Measurements from ENCODE around the gene ZNF581.

ZNF581 gene

DNA sequence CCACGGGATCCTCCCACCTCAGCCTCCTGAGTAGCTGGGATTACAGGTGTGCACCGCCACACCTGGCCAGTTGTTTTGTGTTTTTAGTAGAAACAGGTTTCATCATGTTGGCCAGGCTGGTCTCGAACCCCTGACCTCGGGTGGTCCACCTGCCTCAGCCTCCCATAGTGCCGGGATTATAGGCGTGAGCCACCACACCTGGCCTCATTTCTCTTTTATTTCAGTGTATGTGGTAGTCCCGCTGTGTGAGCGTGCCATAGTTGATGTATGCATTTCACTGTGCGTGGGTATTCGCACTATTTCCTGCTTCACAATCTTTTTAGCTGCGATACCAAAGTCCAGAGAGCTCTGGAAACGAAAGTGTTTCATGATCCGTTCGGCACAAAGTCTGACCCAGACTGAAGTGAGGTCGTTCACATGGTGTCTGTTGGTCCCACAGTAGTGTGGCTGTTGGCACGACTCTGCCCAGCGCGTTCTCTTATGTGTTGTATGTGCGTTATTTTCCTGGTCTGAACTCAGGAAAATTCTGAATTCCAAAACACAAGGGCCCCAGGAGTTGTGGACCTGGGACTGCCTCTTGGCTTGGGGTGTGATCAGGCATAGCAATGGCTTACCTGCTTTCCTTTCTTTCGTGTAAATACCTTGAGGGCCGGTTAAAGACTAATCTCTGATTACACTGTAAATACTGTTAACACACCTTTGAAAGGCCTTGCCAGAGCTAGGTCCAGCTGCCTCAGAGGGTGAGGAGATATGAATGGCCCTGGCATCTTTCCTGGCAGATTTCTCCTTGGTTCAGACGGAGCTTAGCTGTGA is 40.2 kb downstream of the ZNF581 start:
- Histone ChIP-seq H3K4me2 (no peak overlapping the region), H3K4me1 (peaks cover 46% of the 10 kb centered on the region), H4K20me1 (peaks cover 100% of the 10 kb centered on the region), H3K9ac (no peak overlapping the region), H3K4me3 (no peak overlapping the region), H3K27me3 (no peaks in the 10 kb centered on the region), H3K27ac (no peak overlapping the region), H3K9me3 (no peaks in the 10 kb centered on the region), H3K36me3 (peaks cover 98% of the 10 kb centered on the region)
- no peak for TF ChIP-seq Cebpa-rat (IDR thresholded peaks at IDR 0.05)

DNA sequence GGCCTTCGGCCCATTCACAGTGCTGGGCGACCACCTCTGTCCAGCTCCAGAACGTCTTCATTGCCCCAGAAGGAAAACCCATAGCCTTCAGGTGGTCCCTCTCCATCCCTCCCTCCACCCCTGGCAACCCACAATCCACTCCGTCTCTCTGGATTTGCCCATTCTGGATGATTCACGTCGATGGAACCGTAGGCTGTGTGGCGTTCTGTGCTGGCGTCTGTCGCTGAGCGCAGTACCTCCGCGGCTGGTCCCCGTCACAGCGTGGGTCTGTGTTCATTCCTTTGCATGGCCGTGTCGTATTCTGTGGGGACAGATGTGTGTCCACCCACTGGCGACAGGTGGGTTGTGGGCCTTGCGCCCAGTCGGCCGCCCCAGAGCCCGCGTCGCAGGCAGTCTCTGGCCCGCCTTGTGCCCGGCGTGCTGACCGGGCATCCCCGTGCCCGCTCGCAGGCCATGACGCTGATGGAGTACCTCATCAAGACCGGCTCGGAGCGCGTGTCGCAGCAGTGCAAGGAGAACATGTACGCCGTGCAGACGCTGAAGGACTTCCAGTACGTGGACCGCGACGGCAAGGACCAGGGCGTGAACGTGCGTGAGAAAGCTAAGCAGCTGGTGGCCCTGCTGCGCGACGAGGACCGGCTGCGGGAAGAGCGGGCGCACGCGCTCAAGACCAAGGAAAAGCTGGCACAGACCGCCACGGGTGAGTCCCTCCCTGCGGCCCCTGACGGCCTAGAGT is 41.7 kb downstream of the ZNF581 start:
- Histone ChIP-seq H3K9ac (no peak overlapping the region), H3K4me3 (no peak overlapping the region), H3K27me3 (no peaks in the 10 kb centered on the region), H3K4me1 (peaks cover 46% of the 10 kb centered on the region), H3K36me3 (peaks cover 98% of the 10 kb centered on the region), H3K9me3 (no peaks in the 10 kb centered on the region), H3K4me2 (no peak overlapping the region), H4K20me1 (peaks cover 100% of the 10 kb centered on the region), H3K27ac (no peak overlapping the region)
- TF ChIP-seq Cebpa-rat (IDR thresholded peaks at IDR 0.05), result no peak

DNA sequence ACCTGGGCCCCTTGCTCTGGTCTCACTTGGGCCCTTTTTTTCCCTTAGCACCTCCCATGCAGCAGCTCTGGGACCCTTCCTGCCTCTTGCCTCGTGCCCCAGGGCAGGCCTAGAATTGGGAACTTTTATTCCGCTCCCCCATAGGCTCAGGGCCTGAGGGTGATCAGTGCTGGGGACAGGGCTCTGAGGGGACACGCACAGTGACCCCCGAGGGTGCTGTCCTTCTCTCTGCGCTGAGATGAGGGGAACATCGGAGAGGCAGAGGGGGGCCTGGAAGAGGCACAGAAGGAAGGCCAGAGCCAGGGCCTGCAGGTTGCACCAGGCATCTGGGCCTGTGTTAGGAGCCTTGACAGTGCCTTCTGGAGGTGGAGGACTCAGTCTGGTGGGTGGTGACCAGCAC is 42.3 kb downstream of the ZNF581 start:
- Histone ChIP-seq H3K36me3 (peaks cover 98% of the 10 kb centered on the region), H3K4me2 (no peak overlapping the region), H3K27ac (no peak overlapping the region), H3K27me3 (no peaks in the 10 kb centered on the region), H3K9me3 (no peaks in the 10 kb centered on the region), H4K20me1 (peaks cover 100% of the 10 kb centered on the region), H3K4me1 (peaks cover 43% of the 10 kb centered on the region), H3K9ac (no peak overlapping the region), H3K4me3 (no peak overlapping the region)
- TF ChIP-seq Cebpa-rat (IDR thresholded peaks at IDR 0.05), result no peak

DNA sequence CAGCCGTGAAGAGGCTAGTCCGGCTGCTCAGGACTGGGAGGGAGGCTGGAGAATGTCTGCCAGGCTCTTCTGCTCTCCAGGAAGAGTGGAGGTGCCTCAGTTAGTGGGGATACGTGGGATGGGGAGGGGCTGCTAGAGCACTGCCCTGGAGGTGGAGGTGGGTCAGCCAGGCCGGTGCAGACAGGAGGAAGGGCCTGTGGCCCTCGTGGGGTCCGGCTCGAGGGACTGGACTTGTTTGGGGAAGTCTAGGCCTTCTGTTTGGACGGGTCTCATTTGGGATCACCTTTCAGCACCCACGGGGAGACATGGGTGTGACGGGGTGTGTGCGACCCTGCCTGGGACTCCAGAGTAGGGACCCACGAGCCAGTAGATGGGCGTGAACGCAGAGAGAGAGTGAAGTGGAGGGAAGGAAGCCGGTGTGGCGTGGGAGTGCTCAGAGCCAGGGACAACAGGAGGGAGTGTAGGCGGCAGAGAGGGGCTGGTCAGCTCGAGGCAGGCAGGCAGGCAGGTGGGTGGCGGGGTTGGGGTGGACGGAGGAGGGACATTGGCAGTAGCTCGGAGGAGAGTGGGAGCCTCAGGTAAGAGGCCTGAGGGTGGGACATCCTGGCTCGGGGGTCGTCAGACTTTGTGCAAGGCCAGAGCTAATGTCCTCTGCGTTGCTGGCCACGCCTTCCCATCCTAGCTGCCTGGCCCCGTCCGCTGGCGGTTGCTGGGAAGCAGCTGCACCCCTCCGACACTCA is 43.0 kb downstream of the ZNF581 start:
- TF ChIP-seq Cebpa-rat (IDR thresholded peaks at IDR 0.05), result no peak
- Histone ChIP-seq H3K4me2 (no peak overlapping the region), H4K20me1 (peaks cover 99% of the 10 kb centered on the region), H3K9ac (no peak overlapping the region), H3K27me3 (no peaks in the 10 kb centered on the region), H3K9me3 (no peaks in the 10 kb centered on the region), H3K4me3 (no peak overlapping the region), H3K4me1 (peaks cover 36% of the 10 kb centered on the region), H3K36me3 (peaks cover 98% of the 10 kb centered on the region), H3K27ac (no peak overlapping the region)

DNA sequence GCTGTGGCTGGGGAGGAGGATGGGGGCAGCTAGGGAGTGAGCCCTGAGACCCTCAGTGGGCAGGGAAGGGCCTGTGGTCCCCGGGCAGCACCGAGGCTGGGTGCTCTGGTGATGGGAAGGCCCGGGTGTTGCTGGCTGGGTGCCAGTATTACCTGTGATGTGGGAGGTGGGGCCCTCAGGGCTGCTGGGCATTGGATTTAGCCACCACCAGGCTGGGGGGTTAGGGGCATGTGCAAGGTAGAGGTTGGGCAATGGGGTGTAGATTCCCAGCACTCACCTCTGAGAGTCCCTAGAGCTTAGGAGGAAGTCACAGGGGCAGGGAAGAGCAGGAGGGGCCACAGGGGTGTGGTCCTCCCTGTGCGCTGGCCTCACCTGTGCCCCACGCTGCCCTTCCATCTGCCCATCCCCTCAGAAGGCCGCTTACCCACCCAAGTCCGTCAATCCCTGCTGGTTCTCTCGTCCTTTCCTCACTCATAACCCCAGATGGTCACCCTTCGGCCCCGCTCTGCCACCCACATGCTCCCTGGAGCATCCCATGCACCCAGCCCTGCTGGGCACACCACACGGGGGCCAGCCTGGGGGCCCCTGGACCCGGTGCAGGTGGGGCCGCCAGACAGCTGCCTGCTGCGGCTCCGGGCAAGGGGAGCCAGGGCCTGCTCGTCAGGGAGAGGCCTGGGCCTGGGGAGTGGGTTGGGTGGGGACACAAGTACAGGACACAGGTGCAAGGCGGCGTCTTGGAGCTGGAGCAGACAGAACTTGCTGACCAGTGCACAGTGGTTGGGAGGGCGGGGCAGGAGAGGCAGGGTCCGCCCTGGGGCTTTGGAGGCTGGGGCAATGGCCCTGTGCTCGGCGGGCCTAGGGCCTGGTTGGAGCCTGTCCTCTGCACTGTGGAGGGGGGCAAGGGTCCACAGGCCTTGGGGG is 44.1 kb downstream of the ZNF581 start:
- H3K4me3 ChIP-seq, result no peak overlapping the region
- no peaks in the 10 kb centered on the region for H3K9me3 ChIP-seq
- H3K27ac ChIP-seq, result peak overlapping the region; percentile 51
- peak overlapping the region; percentile 70 for H3K4me2 ChIP-seq
- H3K36me3 ChIP-seq, result peaks cover 97% of the 10 kb centered on the region
- peaks cover 95% of the 10 kb centered on the region for H4K20me1 ChIP-seq
- H3K9ac ChIP-seq, result peak overlapping the region; percentile 38; the same call in 1 of the 2 replicates
- no peaks in the 10 kb centered on the region for H3K27me3 ChIP-seq
- TF ChIP-seq Cebpa-rat (IDR thresholded peaks at IDR 0.05), result no peak
- peaks cover 36% of the 10 kb centered on the region for H3K4me1 ChIP-seq

DNA sequence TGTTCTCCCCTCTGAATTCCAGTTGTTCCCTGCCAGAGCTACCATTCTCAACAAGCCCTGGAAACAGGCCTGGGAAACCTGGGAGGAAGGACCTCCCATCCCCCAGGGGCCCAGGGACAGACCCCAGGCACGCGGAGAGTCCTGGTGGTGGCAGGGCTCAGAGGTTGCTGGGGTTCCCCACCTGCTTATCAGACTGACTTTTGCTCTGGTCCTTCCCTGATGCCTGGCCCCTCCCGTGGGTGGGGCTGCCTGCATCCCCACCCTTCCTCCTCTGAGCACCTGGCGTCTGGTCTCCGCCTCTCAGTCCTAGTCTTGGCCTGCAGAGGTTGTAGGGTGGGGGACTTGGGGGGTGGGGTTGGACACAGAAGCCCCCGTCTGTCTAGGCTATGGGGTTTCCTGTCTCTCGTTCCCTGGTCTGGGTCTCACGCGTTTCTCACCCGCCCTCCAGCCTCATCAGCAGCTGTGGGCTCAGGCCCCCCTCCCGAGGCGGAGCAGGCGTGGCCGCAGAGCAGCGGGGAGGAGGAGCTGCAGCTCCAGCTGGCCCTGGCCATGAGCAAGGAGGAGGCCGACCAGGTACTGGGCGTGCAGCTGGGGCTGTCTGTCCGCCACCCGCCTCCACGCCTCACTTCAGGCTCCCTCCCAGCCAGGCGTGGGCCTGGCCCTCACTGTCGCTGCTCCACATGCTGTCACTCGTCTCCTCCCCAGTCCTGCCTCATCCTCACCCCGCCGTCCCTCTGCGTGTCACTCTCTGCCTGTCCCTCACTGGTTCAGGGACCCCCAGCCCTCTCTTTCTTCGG is 45.2 kb downstream of the ZNF581 start:
- Histone ChIP-seq H3K9ac (peak overlapping the region; percentile 38; the same call in 1 of the 2 replicates), H3K36me3 (peaks cover 97% of the 10 kb centered on the region)
- TF ChIP-seq Cebpa-rat (IDR thresholded peaks at IDR 0.05), result no peak

DNA sequence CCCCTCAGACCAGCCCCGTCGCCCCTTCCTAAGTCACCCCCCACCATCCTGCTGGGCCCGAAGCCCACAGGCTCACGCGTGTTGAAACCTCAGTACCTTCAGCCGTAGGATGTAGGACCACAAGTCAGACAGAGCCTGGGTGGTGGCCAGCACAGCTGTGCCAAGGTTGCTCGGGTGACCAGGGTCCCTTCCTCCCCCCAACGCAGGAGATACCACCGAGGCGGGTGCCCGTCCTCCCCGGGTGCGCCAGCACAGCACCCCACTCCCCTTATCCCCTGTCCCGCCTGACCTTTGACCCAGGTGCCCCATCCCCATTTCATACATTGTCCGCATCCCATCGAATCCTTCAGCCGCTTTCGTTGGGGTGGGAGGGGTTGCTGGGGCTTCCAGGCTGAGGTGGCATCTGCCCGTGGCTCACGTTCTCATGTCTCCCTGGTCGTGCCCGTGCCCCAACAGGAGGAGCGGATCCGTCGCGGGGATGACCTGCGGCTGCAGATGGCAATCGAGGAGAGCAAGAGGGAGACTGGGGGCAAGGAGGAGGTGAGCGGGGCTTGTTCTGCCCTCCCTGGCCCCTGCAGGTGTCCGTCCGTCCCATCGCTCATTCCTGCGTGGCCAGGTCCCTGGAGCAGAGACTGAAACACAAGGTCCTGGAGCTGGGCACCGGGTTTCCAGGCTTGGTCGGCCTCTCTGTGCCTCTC is 46.1 kb downstream of the ZNF581 start:
- Histone ChIP-seq H3K4me2 (peak overlapping the region; percentile 70), H3K4me1 (peaks cover 36% of the 10 kb centered on the region), H3K36me3 (peaks cover 97% of the 10 kb centered on the region), H3K27ac (peak overlapping the region; percentile 44), H3K27me3 (no peaks in the 10 kb centered on the region), H3K9ac (0 out of 2 replicates have a peak overlapping the region, but pooled peaks have one; percentile 15), H4K20me1 (peaks cover 74% of the 10 kb centered on the region), H3K9me3 (no peaks in the 10 kb centered on the region), H3K4me3 (no peak overlapping the region)
- no peak for TF ChIP-seq Cebpa-rat (IDR thresholded peaks at IDR 0.05)

More for the DNA sequence above, 45.2 kb downstream of the ZNF581 start:
- peak overlapping the region; percentile 51 for H3K27ac ChIP-seq
- H3K4me1 ChIP-seq, result peaks cover 36% of the 10 kb centered on the region
- peaks cover 84% of the 10 kb centered on the region for H4K20me1 ChIP-seq
- no peak overlapping the region for H3K4me3 ChIP-seq
- H3K9me3 ChIP-seq, result no peaks in the 10 kb centered on the region
- peak overlapping the region; percentile 70 for H3K4me2 ChIP-seq
- no peaks in the 10 kb centered on the region for H3K27me3 ChIP-seq

Data from BLaER1 (cell line).